H9 (cell line): ENCODE results near the gene SDE2. TPM values are rescaled to one million over a fixed set of nuclear protein-coding genes. Genes with fewer than 3 reads are reported as not detected.

ENCODE experiments used
- DNase-seq: peaks from one replicate; pipeline ENCODE4 v3.0.0-alpha.2; 2017
- H2AFZ ChIP-seq: one replicate; pipeline ENCODE4 v1.6.1; 2013; ENCODE audit warnings: mild to moderate bottlenecking, low read length, control low read depth, moderate library complexity
- H2AK5ac ChIP-seq: 2 replicates; pipeline ENCODE4 v1.6.1; 2013; ENCODE audit warnings: low read length, control low read depth, mixed read lengths; ENCODE audit not compliant: insufficient read length
- H2BK120ac ChIP-seq: one replicate; pipeline ENCODE4 v1.6.1; 2013; ENCODE audit warnings: low read depth, mild to moderate bottlenecking, low read length, control low read depth, inconsistent platforms; ENCODE audit not compliant: poor library complexity, severe bottlenecking
- H2BK12ac ChIP-seq: 2 replicates; pipeline ENCODE4 v1.6.1; 2013; ENCODE audit warnings: low read length, control low read depth, mixed read lengths, low read depth; ENCODE audit not compliant: insufficient read length
- H2BK15ac ChIP-seq: 2 replicates; pipeline ENCODE4 v1.6.1; 2013; ENCODE audit warnings: low read depth, low read length, control low read depth
- H2BK20ac ChIP-seq: one replicate; pipeline ENCODE4 v1.6.1; 2013; ENCODE audit warnings: low read depth, mild to moderate bottlenecking, low read length, control low read depth, inconsistent platforms; ENCODE audit not compliant: poor library complexity, severe bottlenecking
- H2BK5ac ChIP-seq: 2 replicates; pipeline ENCODE4 v1.6.1; 2013; ENCODE audit warnings: low read length, control low read depth, mixed read lengths; ENCODE audit not compliant: insufficient read length
- H3K14ac ChIP-seq: 2 replicates; pipeline ENCODE4 v1.6.1; 2013; ENCODE audit warnings: low read length, control low read depth; ENCODE audit not compliant: insufficient read depth
- H3K18ac ChIP-seq: 2 replicates; pipeline ENCODE4 v1.6.1; 2013; ENCODE audit warnings: low read depth, mild to moderate bottlenecking, mixed read lengths, low read length, control low read depth; ENCODE audit not compliant: insufficient read length
- H3K23ac ChIP-seq: 2 replicates; pipeline ENCODE4 v1.6.1; 2013; ENCODE audit warnings: low read length, control low read depth, mixed read lengths, low read depth; ENCODE audit not compliant: insufficient read length
- H3K23me2 ChIP-seq: 2 replicates; pipeline ENCODE4 v1.6.1; 2013; ENCODE audit warnings: low read depth, mild to moderate bottlenecking, mixed read lengths, low read length, control low read depth; ENCODE audit not compliant: insufficient read length, poor library complexity, severe bottlenecking
- H3K27ac ChIP-seq: 2 replicates; pipeline ENCODE4 v1.5.1; 2013; ENCODE audit warnings: low read length, control low read depth, mixed read lengths, low read depth; ENCODE audit not compliant: insufficient read length
- H3K27me3 ChIP-seq: 2 replicates; pipeline ENCODE4 v1.6.1; 2013; ENCODE audit warnings: low read length, control low read depth, inconsistent platforms; ENCODE audit not compliant: insufficient read depth
- H3K4ac ChIP-seq: 2 replicates; pipeline ENCODE4 v1.6.1; 2013; ENCODE audit warnings: low read depth, mild to moderate bottlenecking, control low read depth, inconsistent platforms, low read length, moderate library complexity
- H3K4me1 ChIP-seq: 2 replicates; pipeline ENCODE4 v1.6.1; 2013; ENCODE audit warnings: low read length, control low read depth, inconsistent platforms; ENCODE audit not compliant: insufficient read depth
- H3K4me2 ChIP-seq: 2 replicates; pipeline ENCODE4 v1.6.1; 2013; ENCODE audit warnings: low read length, control low read depth, mixed read lengths; ENCODE audit not compliant: insufficient read length, insufficient read depth
- H3K56ac ChIP-seq: 2 replicates; pipeline ENCODE4 v1.6.1; 2013; ENCODE audit warnings: low read depth, mild to moderate bottlenecking, mixed read lengths, low read length, control low read depth; ENCODE audit not compliant: insufficient read length
- H3K79me1 ChIP-seq: 2 replicates; pipeline ENCODE4 v1.6.1; 2013; ENCODE audit warnings: low read depth, mild to moderate bottlenecking, moderate library complexity, low read length, control low read depth, inconsistent platforms; ENCODE audit not compliant: insufficient read depth, poor library complexity, severe bottlenecking
- H3K79me2 ChIP-seq: 2 replicates; pipeline ENCODE4 v1.6.1; 2013; ENCODE audit warnings: low read length, control low read depth, inconsistent platforms; ENCODE audit not compliant: insufficient read depth
- H3K9ac ChIP-seq: 2 replicates; pipeline ENCODE4 v1.6.1; 2013; ENCODE audit warnings: low read length, control low read depth, mixed read lengths; ENCODE audit not compliant: insufficient read length; ENCODE audit errors: extremely low read depth
- H3K9me3 ChIP-seq: one replicate; pipeline ENCODE4 v1.6.1; 2013; ENCODE audit warnings: low read depth, low read length, inconsistent platforms; ENCODE audit not compliant: control insufficient read depth
- H3T11ph ChIP-seq: one replicate; pipeline ENCODE4 v1.6.1; 2013; ENCODE audit warnings: mild to moderate bottlenecking, low read length, control low read depth, inconsistent platforms
- H4K20me1 ChIP-seq: one replicate; pipeline ENCODE4 v1.6.1; 2013; ENCODE audit not compliant: control insufficient read depth, insufficient read length, insufficient read depth
- H4K5ac ChIP-seq: 2 replicates; pipeline ENCODE4 v1.6.1; 2013; ENCODE audit warnings: low read depth, mild to moderate bottlenecking, mixed read lengths, low read length, control low read depth; ENCODE audit not compliant: insufficient read length
- H4K8ac ChIP-seq: replicated peaks from 2 replicates; pipeline ENCODE4 v1.6.1; 2013; ENCODE audit warnings: low read length, control low read depth, mixed read lengths, low read depth; ENCODE audit not compliant: insufficient read length
- H4K91ac ChIP-seq: 2 replicates; pipeline ENCODE4 v1.6.1; 2013; ENCODE audit warnings: low read depth, mild to moderate bottlenecking, moderate library complexity, mixed read lengths, low read length, control low read depth; ENCODE audit not compliant: insufficient read length
- H3K27ac Mint-ChIP-seq, 3 experiments: 2 replicates in 2 of 3; 3 replicates in 1 of 3; pipeline ENCODE4 v1.8.0; 2020 to 2021; ENCODE audit warnings: mixed read lengths in 3 of 3, mild to moderate bottlenecking in 1 of 3, moderate library complexity in 1 of 3
- H3K27me3 Mint-ChIP-seq: 2 replicates; pipeline ENCODE4 v1.8.0; 2021; ENCODE audit warnings: low read depth, mild to moderate bottlenecking, moderate library complexity, mixed read lengths
- H3K36me3 Mint-ChIP-seq, 3 experiments: 2 replicates in 2 of 3; 3 replicates in 1 of 3; pipeline ENCODE4 v1.8.0; 2020 to 2021; ENCODE audit warnings: low read depth in 3 of 3, mixed read lengths in 3 of 3; ENCODE audit not compliant: insufficient read depth in 1 of 3
- H3K4me1 Mint-ChIP-seq, 2 experiments: 2 replicates each; pipeline ENCODE4 v1.8.0; 2020; ENCODE audit warnings: mixed read lengths in 2 of 2
- H3K4me3 Mint-ChIP-seq, 2 experiments: 2 replicates in 1 of 2; 3 replicates in 1 of 2; pipeline ENCODE4 v1.8.0; 2020 to 2021; ENCODE audit warnings: mild to moderate bottlenecking in 2 of 2, mixed read lengths in 2 of 2, moderate library complexity in 1 of 2
- H3K9me3 Mint-ChIP-seq, 2 experiments: 2 replicates in 1 of 2; 3 replicates in 1 of 2; pipeline ENCODE4 v1.8.0; 2020; ENCODE audit warnings: mild to moderate bottlenecking in 2 of 2, mixed read lengths in 2 of 2, moderate library complexity in 1 of 2
- WGBS: extraction: QIAGEN DNeasy Blood & Tissue Kit; methylation state at CpG from one replicate; pipeline ENCODE4 v1.1.7; 2013; ENCODE audit warnings: missing lambda C conversion rate, low lambda C conversion rate, mixed read lengths; ENCODE audit not compliant: insufficient read length; ENCODE audit errors: extremely low coverage; 5-methylcytosine and 5-hydroxymethylcytosine counted together
- long read RNA-seq: library from polyadenylated mRNA; unstranded; transcript quantifications from one replicate; pipeline ENCODE4 v2.0.0, GENCODE V29; 2020
- total RNA-seq: library from RNA; stranded (reverse); gene quantifications from 2 replicates; pipeline ENCODE4 v1.2.1, GENCODE V29; 2021
- TF ChIP-seq, protein P1 (sequence below): fragments of 200-600 bp; sonication (generic); conservative IDR thresholded peaks from 3 replicates; pipeline ENCODE4 v1.8.0; 2021; ENCODE audit warnings: antibody characterized with exemption, mild to moderate bottlenecking

Gene SDE2
- 20.5 and 21.7 TPM in 2 replicates for total RNA-seq
- long read RNA-seq, transcript SDE2-201 (7 exons, 3,975 nt) = major isoform, 55 of 67 reads
- long read RNA-seq, partial matches to known transcripts = 10 of 67 reads
- long read RNA-seq, other reads (novel, unspliced or antisense) = 2 of 67 reads

DNA sequence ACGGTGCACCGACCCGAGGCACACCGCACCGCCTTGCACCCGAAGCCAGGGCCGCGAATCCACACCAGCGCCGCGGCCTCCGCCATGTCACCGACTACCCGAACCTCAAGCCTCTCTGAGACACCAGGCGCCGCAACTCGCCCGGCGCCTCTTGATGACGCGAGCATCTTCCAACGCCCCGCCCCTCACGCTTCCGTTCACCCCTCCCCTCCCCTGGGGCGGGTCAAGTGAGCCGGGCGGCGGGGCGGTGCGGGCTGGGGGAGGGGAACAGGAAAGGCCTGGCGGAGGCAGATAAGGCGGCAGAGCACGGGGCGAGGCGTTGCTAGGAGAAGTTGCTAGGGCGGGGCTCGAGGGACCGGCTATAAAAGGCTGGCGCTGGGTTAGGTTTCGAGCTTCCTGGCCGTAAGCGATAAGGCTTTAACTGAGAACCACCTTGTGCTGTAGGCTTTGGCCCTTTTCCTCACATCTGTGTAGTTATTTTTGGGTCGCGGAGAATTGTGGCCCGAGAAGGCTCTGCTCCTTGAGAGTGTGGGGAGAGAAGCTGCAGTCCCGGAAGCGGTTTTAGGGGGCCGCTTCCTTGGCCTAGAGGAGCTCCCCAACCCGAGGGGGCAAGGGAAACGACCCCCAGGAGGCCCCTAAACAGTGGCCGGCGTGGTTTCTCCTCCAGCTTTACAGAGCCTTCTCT, at the start of gene SDE2:
Gene SDE2, minus strand, starts transcription at position 117 of the 685 bp plus-strand sequence. Its CDS starts 31 bp downstream, at position 86.
- no peaks in the 10 kb centered on the region for H4K20me1 ChIP-seq
- no peak within 1 kb of the TSS for H2BK20ac ChIP-seq
- H3K4me3 Mint-ChIP-seq = peak within 1 kb of the TSS; percentile 100
- no peak within 1 kb of the TSS for H3K4ac ChIP-seq
- no peaks in the 10 kb centered on the region for H3K9me3 ChIP-seq
- no peak within 1 kb of the TSS for H2BK12ac ChIP-seq
- TF ChIP-seq, protein P1, sequence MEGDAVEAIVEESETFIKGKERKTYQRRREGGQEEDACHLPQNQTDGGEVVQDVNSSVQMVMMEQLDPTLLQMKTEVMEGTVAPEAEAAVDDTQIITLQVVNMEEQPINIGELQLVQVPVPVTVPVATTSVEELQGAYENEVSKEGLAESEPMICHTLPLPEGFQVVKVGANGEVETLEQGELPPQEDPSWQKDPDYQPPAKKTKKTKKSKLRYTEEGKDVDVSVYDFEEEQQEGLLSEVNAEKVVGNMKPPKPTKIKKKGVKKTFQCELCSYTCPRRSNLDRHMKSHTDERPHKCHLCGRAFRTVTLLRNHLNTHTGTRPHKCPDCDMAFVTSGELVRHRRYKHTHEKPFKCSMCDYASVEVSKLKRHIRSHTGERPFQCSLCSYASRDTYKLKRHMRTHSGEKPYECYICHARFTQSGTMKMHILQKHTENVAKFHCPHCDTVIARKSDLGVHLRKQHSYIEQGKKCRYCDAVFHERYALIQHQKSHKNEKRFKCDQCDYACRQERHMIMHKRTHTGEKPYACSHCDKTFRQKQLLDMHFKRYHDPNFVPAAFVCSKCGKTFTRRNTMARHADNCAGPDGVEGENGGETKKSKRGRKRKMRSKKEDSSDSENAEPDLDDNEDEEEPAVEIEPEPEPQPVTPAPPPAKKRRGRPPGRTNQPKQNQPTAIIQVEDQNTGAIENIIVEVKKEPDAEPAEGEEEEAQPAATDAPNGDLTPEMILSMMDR = no peak
- peak within 1 kb of the TSS; percentile 81 for H3K18ac ChIP-seq
- no peak within 1 kb of the TSS for H2AK5ac ChIP-seq
- no peaks in the 10 kb centered on the region; a peak in 1 of 5 replicates for H3K9me3 Mint-ChIP-seq
- H3K36me3 Mint-ChIP-seq = peaks cover 6 to 13% (median 8%) of the 10 kb centered on the region in 3 experiments; a peak in 5 of 7 replicates
- no peak within 1 kb of the TSS for H4K5ac ChIP-seq
- no peak within 1 kb of the TSS for H4K91ac ChIP-seq
- H2AFZ ChIP-seq = no peak within 1 kb of the TSS
- no peak within 1 kb of the TSS for H2BK15ac ChIP-seq
- peak; percentile 99 for DNase-seq
- no peak within 1 kb of the TSS for H2BK120ac ChIP-seq
- peaks cover 25% of the 10 kb centered on the region; the same call in 1 of the 2 replicates for H3K79me2 ChIP-seq
- peak within 1 kb of the TSS; percentile 80; the same call in 1 of the 2 replicates for H3K14ac ChIP-seq
- H3K9ac ChIP-seq = peak within 1 kb of the TSS; percentile 94
- no peak within 1 kb of the TSS for H3K23ac ChIP-seq
- no peak within 1 kb of the TSS for H2BK5ac ChIP-seq
- peaks cover 4% of the 10 kb centered on the region for H3K79me1 ChIP-seq
- H3K4me2 ChIP-seq = peak within 1 kb of the TSS; percentile 100
- H3K27me3 Mint-ChIP-seq = no peaks in the 10 kb centered on the region; the same call in 1 of the 2 replicates
- peak within 1 kb of the TSS; percentile 100 for H3K27ac Mint-ChIP-seq
- no peak within 1 kb of the TSS for H3T11ph ChIP-seq
- WGBS = no CpG with 5 or more reads among the region's 53 CpGs
- H4K8ac ChIP-seq = no peak within 1 kb of the TSS
- H3K23me2 ChIP-seq = peaks cover 12% of the 10 kb centered on the region
- peak within 1 kb of the TSS; percentile 20 for H3K56ac ChIP-seq
- H3K4me1 ChIP-seq = peaks cover 9% of the 10 kb centered on the region; the same call in 1 of the 2 replicates
- H3K27ac ChIP-seq = peak within 1 kb of the TSS; percentile 6
- H3K4me1 Mint-ChIP-seq = peaks cover 29 to 30% of the 10 kb centered on the region in 2 experiments
- no peaks in the 10 kb centered on the region for H3K27me3 ChIP-seq
